HG03139 (cell line): Measurements from ENCODE around the gene GRIN2A.

ENCODE experiments used
- ATAC-seq: cut with Tn5 transposase; IDR thresholded peaks from one replicate; pipeline ENCODE4 v1.9.1; 2021; ENCODE audit not compliant: unreplicated experiment

GRIN2A gene

GRCh38 chr16:9977333-9977897, 204.8 kb downstream of the GRIN2A start:
- ATAC-seq, result no peak

GRCh38 chr16:9976601-9977000, 205.6 kb downstream of the GRIN2A start:
- ATAC-seq, result no peak

- no peak for ATAC-seq
Observed at GRCh38 chr16:9971907-9972306, 210.3 kb downstream of the GRIN2A start.

GRCh38 chr16:9970796-9971195, 211.4 kb downstream of the GRIN2A start:
- ATAC-seq, result no peak

GRCh38 chr16:9970244-9970643, 212.0 kb downstream of the GRIN2A start:
- no peak for ATAC-seq

GRCh38 chr16:9969580-9969979, 212.6 kb downstream of the GRIN2A start:
- ATAC-seq, result no peak

GRCh38 chr16:9966569-9967157, 215.6 kb downstream of the GRIN2A start:
- ATAC-seq, result peak; percentile 65

- no peak for ATAC-seq
Observed at GRCh38 chr16:9965079-9965478, 217.1 kb downstream of the GRIN2A start.

- no peak for ATAC-seq
Observed at GRCh38 chr16:9964426-9964825, 217.8 kb downstream of the GRIN2A start.

GRCh38 chr16:9957433-9957832, 224.8 kb downstream of the GRIN2A start:
- no peak for ATAC-seq

GRCh38 chr16:9957002-9957401, 225.2 kb downstream of the GRIN2A start:
- ATAC-seq, result no peak

GRCh38 chr16:9955677-9956076, 226.6 kb downstream of the GRIN2A start:
- ATAC-seq, result no peak

- no peak for ATAC-seq
Observed at GRCh38 chr16:9953908-9954570, 228.2 kb downstream of the GRIN2A start.

- no peak for ATAC-seq
Observed at GRCh38 chr16:9950658-9951057, 231.6 kb downstream of the GRIN2A start.

GRCh38 chr16:9949396-9949795, 232.8 kb downstream of the GRIN2A start:
- no peak for ATAC-seq

GRCh38 chr16:9948933-9949332, 233.3 kb downstream of the GRIN2A start:
- ATAC-seq, result no peak

GRCh38 chr16:9946022-9946720, 236.1 kb downstream of the GRIN2A start:
- ATAC-seq, result no peak

- ATAC-seq, result no peak
Observed at GRCh38 chr16:9943121-9943520, 239.1 kb downstream of the GRIN2A start.

GRCh38 chr16:9941245-9941644, 241.0 kb downstream of the GRIN2A start:
- no peak for ATAC-seq

GRCh38 chr16:9934723-9935508, 247.3 kb downstream of the GRIN2A start:
- ATAC-seq, result no peak
